ENCODE results near the gene ARFGAP3.

DNA sequence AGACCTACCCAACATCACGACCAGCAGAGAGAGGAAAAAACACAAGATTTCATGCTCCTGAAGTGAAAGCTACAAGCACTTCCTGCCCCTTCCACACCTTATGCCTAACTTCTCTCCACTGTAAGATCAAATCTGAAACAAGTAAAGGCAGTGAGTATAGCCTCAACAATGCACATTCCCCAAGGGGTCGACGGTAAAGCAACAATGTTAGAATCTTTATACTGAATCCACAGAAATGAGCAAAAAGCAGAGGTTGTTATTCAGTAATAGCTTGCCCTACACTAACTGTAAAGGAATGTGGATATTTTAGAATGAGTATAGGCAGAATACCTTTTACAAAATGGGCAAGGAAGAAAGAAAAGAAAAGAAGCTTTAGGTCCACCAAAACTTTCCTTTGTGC, 15.6 kb downstream of the ARFGAP3 start:
- TF ChIP-seq, protein P1, sequence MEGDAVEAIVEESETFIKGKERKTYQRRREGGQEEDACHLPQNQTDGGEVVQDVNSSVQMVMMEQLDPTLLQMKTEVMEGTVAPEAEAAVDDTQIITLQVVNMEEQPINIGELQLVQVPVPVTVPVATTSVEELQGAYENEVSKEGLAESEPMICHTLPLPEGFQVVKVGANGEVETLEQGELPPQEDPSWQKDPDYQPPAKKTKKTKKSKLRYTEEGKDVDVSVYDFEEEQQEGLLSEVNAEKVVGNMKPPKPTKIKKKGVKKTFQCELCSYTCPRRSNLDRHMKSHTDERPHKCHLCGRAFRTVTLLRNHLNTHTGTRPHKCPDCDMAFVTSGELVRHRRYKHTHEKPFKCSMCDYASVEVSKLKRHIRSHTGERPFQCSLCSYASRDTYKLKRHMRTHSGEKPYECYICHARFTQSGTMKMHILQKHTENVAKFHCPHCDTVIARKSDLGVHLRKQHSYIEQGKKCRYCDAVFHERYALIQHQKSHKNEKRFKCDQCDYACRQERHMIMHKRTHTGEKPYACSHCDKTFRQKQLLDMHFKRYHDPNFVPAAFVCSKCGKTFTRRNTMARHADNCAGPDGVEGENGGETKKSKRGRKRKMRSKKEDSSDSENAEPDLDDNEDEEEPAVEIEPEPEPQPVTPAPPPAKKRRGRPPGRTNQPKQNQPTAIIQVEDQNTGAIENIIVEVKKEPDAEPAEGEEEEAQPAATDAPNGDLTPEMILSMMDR (IDR thresholded peaks at IDR 0.05 in 8 of 11, conservative IDR thresholded peaks at IDR 0.05 in 3 of 11): no peak
- no peak for TF ChIP-seq POLR2A (IDR thresholded peaks at IDR 0.05)
- TF ChIP-seq POLR2AphosphoS5 (IDR thresholded peaks at IDR 0.05): no peak
